ENCODE data around the gene SP2.

DNA sequence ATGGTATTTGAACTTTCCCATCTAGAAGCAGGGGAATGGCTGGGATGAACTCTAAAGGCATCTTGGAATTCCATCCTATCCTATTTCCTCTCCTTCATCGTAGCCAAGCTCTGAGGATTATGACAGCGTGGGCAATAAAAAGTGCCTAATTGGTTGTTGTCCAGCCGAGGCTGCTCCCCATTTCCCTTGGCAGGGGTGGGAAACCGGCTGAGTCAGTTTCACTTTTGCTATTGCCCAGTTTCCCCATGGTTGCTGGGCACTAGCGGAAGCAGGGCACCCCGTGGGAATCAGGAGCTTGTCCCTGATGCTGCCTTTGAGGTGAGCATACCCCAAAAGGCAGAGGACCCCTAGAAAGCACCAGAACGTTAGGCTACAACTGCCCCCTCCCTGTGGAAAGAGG, 13.8 kb upstream of the SP2 start:
- TF ChIP-seq POLR2A (IDR thresholded peaks at IDR 0.05) (no peak), CTCF (IDR thresholded peaks at IDR 0.05) (no peak)
